GM21786 (cell line): ENCODE data around the gene CLK1.
"Not testable (repeated sequence)": the region's sequence is repeated elsewhere in the genome, so short reads cannot be mapped to it uniquely, and the experiment has no call there.

ENCODE experiments used
- ATAC-seq: cut with Tn5 transposase; IDR thresholded peaks from one replicate; pipeline ENCODE4 v1.9.1; 2021; ENCODE audit not compliant: unreplicated experiment

The CLK1 gene

GRCh38 chr2:200851398-200852248, 12.8 kb downstream of the CLK1 start:
- ATAC-seq = no peak

DNA sequence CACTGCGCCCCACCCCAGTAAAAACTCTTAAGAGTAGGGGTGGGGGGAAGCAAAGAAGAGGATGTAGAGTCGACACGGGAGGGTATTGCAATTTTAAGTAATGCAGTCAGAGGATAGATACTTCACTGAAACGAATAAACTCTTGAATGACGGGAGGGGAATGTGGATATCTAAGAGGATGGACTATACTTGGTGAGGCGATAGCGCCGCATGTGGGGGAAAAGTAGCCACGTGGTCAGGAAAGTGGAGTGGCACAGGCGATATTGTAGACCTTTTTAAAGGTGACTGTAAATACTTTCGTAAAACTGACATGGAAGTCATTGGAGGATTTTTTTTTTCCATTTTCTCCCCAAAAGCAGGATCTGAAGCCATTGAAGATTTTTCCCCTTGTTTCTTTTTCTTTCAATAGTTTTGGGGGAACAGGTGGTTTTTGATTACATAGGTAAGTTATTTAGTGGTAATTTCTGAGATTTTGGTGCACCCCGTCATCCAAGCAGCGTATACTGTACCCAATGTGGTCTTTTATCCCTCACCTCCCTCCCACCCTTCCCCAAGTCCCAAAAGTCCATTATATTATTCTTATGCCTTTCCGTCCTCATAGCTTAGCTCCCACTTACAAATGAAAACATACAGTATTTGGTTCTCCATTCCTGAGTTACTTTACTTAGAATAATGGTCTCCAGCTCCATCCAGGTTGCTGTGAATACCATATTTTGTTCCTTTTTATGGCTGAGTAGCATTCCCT, 13.8 kb downstream of the CLK1 start:
- ATAC-seq = no peak

GRCh38 chr2:200847939-200848338, 16.5 kb downstream of the CLK1 start:
- no peak for ATAC-seq

DNA sequence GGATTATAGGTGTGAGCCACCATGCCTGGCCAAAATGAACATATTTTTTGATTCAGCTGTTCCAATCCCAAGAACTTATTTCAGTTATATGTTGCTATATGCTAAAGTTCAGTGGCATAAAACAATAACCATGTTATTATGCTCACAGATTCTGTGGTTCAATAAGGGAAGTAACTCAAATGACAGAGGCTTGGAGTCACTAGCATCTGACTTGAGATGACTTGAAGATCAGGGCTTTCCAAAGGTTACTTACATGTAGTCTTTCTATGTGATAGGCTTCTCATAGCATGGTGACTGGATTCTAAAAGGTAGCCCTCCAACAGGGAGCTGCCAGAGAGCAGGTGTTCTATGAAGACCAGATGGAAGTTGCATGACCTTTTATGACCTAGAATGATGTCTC, 17.2 kb downstream of the CLK1 start:
- ATAC-seq = no peak

DNA sequence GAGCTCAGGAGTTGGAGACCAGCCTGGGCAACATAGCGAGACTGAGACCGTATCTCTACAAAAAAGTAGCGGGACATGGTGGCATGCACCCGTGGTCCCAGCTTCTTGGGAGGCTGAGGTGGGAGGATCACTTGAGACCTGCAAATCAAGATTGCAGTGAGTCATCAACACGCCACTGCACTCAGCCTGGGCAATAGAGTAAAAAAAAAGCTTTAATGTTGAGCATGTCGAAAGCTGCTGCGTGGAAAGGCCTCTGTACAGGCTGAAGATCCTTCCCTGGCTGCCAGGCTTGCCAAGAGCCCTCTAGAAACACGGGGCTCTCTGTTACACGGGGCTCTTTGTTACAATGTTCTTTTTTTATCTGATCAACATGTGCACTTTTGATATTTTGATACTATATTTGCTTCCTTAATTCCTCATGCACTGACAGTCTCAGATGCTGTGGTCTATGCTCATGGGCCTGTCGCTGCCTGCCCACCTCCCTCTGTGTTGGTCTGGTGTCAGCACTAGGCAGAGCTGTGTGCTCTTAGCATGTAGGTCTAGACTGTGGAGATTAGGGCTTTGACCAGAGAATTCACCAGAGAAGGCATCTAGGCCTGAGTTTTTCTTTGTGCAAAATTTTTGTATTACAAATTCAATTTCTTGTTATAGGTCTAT, 18.7 kb downstream of the CLK1 start:
- no peak for ATAC-seq

GRCh38 chr2:200845194-200845593, 19.3 kb downstream of the CLK1 start:
- no peak for ATAC-seq

GRCh38 chr2:200843993-200844948, 20.2 kb downstream of the CLK1 start:
- no peak for ATAC-seq

- no peak for ATAC-seq
These were observed 24.9 kb downstream of the CLK1 start for GRCh38 chr2:200839513-200839912.

GRCh38 chr2:200834701-200835100, 29.8 kb downstream of the CLK1 start:
- ATAC-seq = no peak

GRCh38 chr2:200829258-200829655, 35.2 kb downstream of the CLK1 start:
- no peak for ATAC-seq

DNA sequence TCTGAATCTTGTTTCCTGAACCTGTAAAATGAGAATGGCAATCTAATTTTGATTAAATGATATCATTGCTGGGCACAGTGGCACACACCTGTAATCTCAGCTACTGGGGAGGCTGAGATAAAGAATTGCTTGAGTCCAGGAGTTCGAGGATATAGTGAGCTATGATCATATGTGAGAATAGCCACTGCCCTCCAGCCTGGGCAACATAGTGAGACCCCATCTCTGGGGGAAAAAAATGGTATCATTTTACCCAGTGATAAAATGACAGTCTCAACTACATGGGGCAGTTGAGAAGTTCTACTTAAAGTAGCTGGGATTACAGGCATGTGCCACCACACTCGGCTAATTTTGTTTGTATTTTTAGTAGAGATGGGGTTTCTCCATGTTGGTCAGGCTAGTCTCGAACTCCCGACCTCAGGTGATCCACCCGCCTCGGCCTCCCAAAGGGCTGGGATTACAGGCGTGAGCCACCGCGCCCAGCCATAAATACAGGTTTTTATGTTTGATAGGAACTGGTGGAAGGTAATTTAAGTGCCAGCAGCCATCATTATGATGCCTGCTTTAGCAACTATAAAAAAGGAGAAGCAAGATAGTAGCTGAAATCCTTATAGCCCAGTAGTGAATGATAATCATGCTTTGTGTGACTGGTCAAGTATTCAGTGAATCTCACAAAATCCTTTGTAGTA, 35.7 kb downstream of the CLK1 start:
- ATAC-seq = no peak

GRCh38 chr2:200828104-200828503, 36.4 kb downstream of the CLK1 start:
- no peak for ATAC-seq

DNA sequence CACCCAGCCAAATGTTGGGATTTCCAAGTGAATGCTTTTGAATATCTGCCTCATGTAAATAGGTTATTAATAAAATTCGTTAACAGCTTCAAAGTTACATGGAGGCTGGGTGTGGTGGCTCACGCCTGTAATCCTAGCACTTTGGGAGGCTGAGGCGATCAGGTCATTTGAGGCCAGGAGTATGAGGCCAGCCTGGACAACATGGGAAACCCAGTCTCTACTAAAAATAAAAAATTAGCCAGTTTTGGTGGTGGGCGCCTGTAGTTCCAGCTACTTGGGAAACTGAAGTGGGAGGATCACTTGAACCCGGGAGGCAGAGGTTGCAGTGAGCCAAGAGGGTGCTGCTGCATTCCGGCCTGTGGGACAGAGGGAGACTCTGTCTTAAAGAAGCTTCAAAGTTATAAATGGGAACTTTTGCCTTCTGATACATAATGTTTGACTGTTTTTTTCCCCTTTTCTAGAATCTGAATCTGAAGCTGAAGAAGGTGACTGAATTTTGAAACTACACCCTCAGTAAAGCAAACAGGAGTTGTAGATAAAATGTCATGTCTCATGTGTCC, 42.7 kb downstream of the CLK1 start:
- no peak for ATAC-seq

- ATAC-seq = no peak
These were observed 43.8 kb downstream of the CLK1 start for GRCh38 chr2:200820573-200821234.

DNA sequence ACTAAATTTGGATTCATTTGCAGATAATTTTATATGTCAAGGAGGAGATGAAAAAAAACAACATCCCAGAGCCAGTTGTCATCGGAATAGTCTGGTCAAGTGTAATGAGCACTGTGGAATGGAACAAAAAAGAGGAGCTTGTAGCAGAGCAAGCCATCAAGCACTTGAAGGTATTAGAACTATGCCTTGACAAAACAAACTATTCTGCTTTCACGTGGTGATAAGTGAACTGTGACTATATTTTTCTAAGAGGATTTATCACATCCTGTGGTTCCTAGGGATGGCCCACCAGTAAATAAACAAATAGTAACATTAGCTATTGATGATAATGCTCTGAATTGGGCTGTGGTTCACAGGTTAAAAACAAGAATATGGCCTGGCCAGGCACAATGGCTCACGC, 45.7 kb downstream of the CLK1 start:
- ATAC-seq = not testable (repeated sequence)

DNA sequence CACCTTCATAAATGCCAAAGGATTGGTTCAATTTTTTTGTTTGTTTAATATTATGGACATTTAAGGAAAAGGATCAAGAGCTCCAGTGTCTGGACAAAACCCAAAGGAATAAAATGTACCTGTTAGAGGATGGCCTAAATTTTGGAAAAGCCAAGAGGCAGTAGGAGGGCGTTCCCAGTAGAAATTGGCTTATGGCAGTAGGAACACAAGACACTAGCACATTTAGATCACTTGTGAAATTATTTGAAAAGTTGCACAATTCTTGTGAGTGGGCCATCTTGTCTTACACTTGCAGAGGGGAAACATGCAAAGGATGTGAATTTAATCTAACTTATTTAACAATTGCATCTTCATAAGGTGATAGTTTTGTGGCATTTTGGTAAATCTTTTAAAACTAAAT, 49.5 kb downstream of the CLK1 start:
- no peak for ATAC-seq

- ATAC-seq = no peak
These were observed 50.1 kb downstream of the CLK1 start for GRCh38 chr2:200814276-200814815.

DNA sequence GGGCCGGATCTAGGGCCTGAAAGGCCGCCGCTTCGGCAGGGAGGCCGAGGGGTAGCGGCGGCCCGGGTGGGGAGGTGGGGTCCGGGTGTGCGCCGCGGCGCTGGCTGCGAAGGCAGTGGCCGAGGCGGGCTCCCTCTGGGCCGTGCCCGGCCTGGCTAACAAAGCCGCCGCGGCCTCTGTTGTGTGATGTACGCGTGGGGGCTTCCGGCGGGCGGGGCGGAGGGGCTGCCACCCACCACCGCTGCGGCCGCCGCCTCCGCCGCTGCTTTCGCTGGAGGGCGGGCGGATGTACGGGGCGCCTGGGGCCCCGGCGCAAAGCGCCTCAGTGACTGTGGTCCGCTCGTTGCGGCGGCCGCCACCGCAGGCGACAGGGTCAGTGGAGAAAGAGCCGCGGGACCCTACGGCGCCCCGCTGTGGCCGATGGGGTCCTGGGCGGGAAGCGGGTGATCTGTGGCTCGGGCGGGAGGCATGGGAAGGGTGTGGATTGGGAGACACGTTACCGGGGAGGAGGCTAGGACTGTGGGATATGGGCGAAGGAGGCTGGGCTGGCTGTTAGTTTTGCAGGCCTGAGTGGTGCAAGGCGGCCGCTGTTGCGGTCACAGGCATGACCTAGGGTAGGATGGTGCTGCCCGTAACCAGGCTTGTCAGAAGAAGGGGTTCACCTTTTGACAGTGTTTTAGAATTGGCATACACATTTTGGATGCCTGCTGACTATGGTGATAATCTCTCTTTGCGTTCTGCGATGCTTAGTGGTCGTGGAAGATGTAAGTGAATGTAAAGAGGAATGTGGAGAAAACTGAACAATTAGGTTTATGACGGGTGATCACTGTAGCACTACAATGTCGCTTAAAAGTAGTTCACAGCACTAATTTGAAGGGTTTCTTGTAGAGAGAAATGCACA, 52.1 kb downstream of the CLK1 start:
- ATAC-seq = peak; percentile 35
